Gastroesophageal sphincter (tissue), 3 donors: ENCODE data around the gene TENM3.

Source experiments
- EP300 ChIP-seq: sonication (generic); formaldehyde crosslinking; IDR thresholded peaks from one replicate; pipeline ENCODE4 v1.6.1; 2017; ENCODE audit warnings: antibody characterized with exemption, mild to moderate bottlenecking
- POLR2A ChIP-seq, 2 donors: fragments of 450-650 bp; IDR thresholded peaks; one replicate each; pipeline ENCODE4 v1.6.1; 2017; ENCODE audit warnings: antibody characterized with exemption in 2 of 2, mild to moderate bottlenecking in 2 of 2, moderate library complexity in 1 of 2
- TF ChIP-seq, protein P1 (sequence below), 4 experiments: fragments of 200-600 bp in 2 of 4; fragments of 450-650 bp in 2 of 4; sonication (generic) in 1 of 4; IDR thresholded peaks; one replicate each; pipeline ENCODE4 v1.5.1; 2017 to 2019; ENCODE audit warnings: antibody characterized with exemption in 4 of 4, mild to moderate bottlenecking in 2 of 4, moderate library complexity in 2 of 4

GRCh38 chr4:182593864-182594263 lies 350.7 kb downstream of the TENM3 start:
- no peak for TF ChIP-seq POLR2A (IDR thresholded peaks at IDR 0.05)
- no peak for TF ChIP-seq EP300
- TF ChIP-seq, protein P1, sequence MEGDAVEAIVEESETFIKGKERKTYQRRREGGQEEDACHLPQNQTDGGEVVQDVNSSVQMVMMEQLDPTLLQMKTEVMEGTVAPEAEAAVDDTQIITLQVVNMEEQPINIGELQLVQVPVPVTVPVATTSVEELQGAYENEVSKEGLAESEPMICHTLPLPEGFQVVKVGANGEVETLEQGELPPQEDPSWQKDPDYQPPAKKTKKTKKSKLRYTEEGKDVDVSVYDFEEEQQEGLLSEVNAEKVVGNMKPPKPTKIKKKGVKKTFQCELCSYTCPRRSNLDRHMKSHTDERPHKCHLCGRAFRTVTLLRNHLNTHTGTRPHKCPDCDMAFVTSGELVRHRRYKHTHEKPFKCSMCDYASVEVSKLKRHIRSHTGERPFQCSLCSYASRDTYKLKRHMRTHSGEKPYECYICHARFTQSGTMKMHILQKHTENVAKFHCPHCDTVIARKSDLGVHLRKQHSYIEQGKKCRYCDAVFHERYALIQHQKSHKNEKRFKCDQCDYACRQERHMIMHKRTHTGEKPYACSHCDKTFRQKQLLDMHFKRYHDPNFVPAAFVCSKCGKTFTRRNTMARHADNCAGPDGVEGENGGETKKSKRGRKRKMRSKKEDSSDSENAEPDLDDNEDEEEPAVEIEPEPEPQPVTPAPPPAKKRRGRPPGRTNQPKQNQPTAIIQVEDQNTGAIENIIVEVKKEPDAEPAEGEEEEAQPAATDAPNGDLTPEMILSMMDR (IDR thresholded peaks at IDR 0.05), result no peak
